Activated T-helper 1 cell treated with Interleukin-2 at 50 U/mL for 16 hours (primary cell): Measurements from ENCODE around the gene C6orf120.
A peak's percentile ranks its signal among the peaks of the same experiment; 100 is the strongest.

Source experiments
- DNase-seq: peaks from one replicate; pipeline ENCODE4 v3.0.0-alpha.2; 2020; ENCODE audit warnings: low read depth

The C6orf120 gene

GRCh38 chr6:169725125-169726048 lies 23.5 kb downstream of the C6orf120 start:
- DNase-seq: no peak

DNA sequence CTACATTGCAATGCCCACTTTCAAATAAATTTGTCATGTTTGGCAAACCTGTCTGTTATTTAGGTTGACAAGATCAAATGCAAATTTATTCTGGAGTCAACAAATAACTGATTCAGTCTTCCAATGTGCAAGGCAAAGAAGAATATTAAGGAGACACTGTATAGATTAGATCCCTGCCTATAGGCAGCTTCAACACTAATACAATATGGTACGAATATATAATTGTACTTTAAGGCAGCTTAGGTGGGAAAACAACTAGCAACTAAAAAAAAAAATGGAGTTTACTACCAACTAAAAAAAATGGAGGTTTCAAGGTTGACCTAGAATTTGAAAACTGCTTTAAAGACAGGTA lies 24.1 kb downstream of the C6orf120 start:
- DNase-seq: no peak

- DNase-seq: no peak
Measured at GRCh38 chr6:169726963-169727362, 25.0 kb downstream of the C6orf120 start.

- no peak for DNase-seq
Measured at GRCh38 chr6:169729961-169730360, 28.0 kb downstream of the C6orf120 start.

- DNase-seq: no peak
Measured at GRCh38 chr6:169738204-169738975, 36.5 kb downstream of the C6orf120 start.

- DNase-seq: no peak
Measured at GRCh38 chr6:169738976-169739529, 37.1 kb downstream of the C6orf120 start.

- no peak for DNase-seq
Measured at GRCh38 chr6:169741344-169741743, 39.4 kb downstream of the C6orf120 start.

GRCh38 chr6:169745405-169745804 lies 43.5 kb downstream of the C6orf120 start:
- no peak for DNase-seq

GRCh38 chr6:169746556-169746955 lies 44.6 kb downstream of the C6orf120 start:
- no peak for DNase-seq

- peak; percentile 90 for DNase-seq
Measured at GRCh38 chr6:169751242-169752073, 49.5 kb downstream of the C6orf120 start, which contains the start of the genes DYNLT2 and ERMARD. Gene DYNLT2, minus strand, starts transcription at chr6:169751572. Its CDS starts 114 bp downstream, at chr6:169751458. Gene ERMARD, plus strand, starts transcription at chr6:169751622. Its CDS starts 36 bp downstream, at chr6:169751658.

DNA sequence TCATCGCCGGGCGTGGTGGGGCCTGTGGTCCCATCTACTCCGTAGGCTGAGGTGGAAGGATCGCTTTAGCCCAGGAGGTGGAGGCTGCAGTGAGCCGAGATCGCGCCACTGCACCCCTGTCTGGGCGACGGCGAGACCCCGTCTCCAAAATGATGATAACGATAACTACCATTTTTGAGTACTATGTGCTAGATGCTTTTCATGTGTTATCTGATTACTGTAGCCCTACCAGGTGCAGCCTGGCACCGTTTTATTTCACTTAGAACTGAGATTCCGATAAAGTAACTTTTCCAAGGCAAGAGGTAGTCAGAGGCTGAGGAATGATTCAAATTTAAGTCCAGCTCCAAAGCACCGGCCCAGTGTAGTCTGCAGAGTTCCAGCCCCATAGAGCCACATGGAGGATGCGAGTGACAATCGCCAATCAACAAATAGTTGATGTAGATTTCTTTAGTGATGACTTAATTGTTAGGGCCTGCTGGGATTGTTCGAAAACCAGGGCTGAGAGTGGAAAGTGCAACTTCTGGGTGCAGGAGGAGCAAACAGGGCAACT lies 50.2 kb downstream of the C6orf120 start:
- no peak for DNase-seq
